ENCODE results near the gene PLBD2.
"Not testable (repeated sequence)": the region's sequence is repeated elsewhere in the genome, so short reads cannot be mapped to it uniquely, and the experiment has no call there.

PLBD2 gene

GRCh38 chr12:113339540-113339939, 18.8 kb upstream of the PLBD2 start:
- H3K4me1 ChIP-seq (ENCODE audit: control insufficient read depth, insufficient read depth, low read length) = 0 out of 2 replicates have a peak, but pooled peaks cover under 1% of the 10 kb centered on the region
- no peaks in the 10 kb centered on the region for H3K36me3 ChIP-seq (ENCODE audit: control insufficient read depth, insufficient read depth, low read length)
- H3K27ac ChIP-seq (ENCODE audit: low read depth, low read length) = no peak overlapping the region
- peaks cover 2% of the 10 kb centered on the region for H3K27me3 ChIP-seq (ENCODE audit: control insufficient read depth, insufficient read depth, low read length)
- no peak overlapping the region for H3K9ac ChIP-seq (ENCODE audit: low read length)
- no peaks in the 10 kb centered on the region for H3K9me3 ChIP-seq (ENCODE audit: control insufficient read depth, insufficient read depth, low read depth, low read length)
- no peak overlapping the region for H3K4me3 ChIP-seq (ENCODE audit: low read depth, low read length)

GRCh38 chr12:113340061-113340460, 18.3 kb upstream of the PLBD2 start:
- H3K4me1 ChIP-seq (ENCODE audit: control insufficient read depth, insufficient read depth, low read length) = no peaks in the 10 kb centered on the region
- no peaks in the 10 kb centered on the region for H3K27me3 ChIP-seq (ENCODE audit: control insufficient read depth, insufficient read depth, low read length)
- no peak overlapping the region for H3K27ac ChIP-seq (ENCODE audit: low read depth, low read length)
- no peaks in the 10 kb centered on the region for H3K36me3 ChIP-seq (ENCODE audit: control insufficient read depth, insufficient read depth, low read length)
- H3K9ac ChIP-seq (ENCODE audit: low read length) = no peak overlapping the region
- no peak overlapping the region for H3K4me3 ChIP-seq (ENCODE audit: low read depth, low read length)
- no peaks in the 10 kb centered on the region for H3K9me3 ChIP-seq (ENCODE audit: control insufficient read depth, insufficient read depth, low read depth, low read length)

DNA sequence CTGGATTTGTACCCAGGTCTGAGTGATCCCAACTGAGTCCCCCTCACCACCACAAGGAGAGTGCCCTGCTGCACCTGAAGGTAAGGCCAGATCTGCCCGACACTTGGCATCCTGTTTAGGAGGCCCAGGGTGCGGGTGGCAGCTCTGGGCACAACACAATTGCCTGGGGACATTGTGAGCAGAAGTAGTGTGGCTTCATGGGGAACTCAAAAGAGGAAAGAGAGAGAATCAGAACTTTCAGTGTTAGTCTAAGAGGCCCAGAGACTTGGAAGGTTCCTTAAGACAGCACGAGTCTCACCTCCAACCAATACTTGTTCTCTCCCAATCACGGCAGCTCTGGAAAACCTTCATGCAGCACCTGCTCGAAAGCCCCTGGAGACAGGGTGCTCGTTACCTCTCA, 16.9 kb upstream of the PLBD2 start:
- no peak overlapping the region for H3K27ac ChIP-seq (ENCODE audit: low read depth, low read length)
- no peaks in the 10 kb centered on the region for H3K9me3 ChIP-seq (ENCODE audit: control insufficient read depth, insufficient read depth, low read depth, low read length)
- no peaks in the 10 kb centered on the region for H3K27me3 ChIP-seq (ENCODE audit: control insufficient read depth, insufficient read depth, low read length)
- no peak overlapping the region for H3K9ac ChIP-seq (ENCODE audit: low read length)
- no peaks in the 10 kb centered on the region for H3K36me3 ChIP-seq (ENCODE audit: control insufficient read depth, insufficient read depth, low read length)
- H3K4me1 ChIP-seq (ENCODE audit: control insufficient read depth, insufficient read depth, low read length) = no peaks in the 10 kb centered on the region
- H3K4me3 ChIP-seq (ENCODE audit: low read depth, low read length) = no peak overlapping the region

GRCh38 chr12:113345318-113345717, 13.1 kb upstream of the PLBD2 start:
- Histone ChIP-seq H3K9ac (ENCODE audit: low read length) (no peak overlapping the region), H3K4me1 (ENCODE audit: control insufficient read depth, insufficient read depth, low read length) (peaks cover 5% of the 10 kb centered on the region), H3K36me3 (ENCODE audit: control insufficient read depth, insufficient read depth, low read length) (no peaks in the 10 kb centered on the region), H3K27ac (ENCODE audit: low read depth, low read length) (no peak overlapping the region), H3K9me3 (ENCODE audit: control insufficient read depth, insufficient read depth, low read depth, low read length) (no peaks in the 10 kb centered on the region), H3K27me3 (ENCODE audit: control insufficient read depth, insufficient read depth, low read length) (no peaks in the 10 kb centered on the region), H3K4me3 (ENCODE audit: low read depth, low read length) (no peak overlapping the region)

GRCh38 chr12:113346353-113346752, 12.0 kb upstream of the PLBD2 start:
- no peaks in the 10 kb centered on the region for H3K27me3 ChIP-seq (ENCODE audit: control insufficient read depth, insufficient read depth, low read length)
- no peaks in the 10 kb centered on the region for H3K36me3 ChIP-seq (ENCODE audit: control insufficient read depth, insufficient read depth, low read length)
- H3K27ac ChIP-seq (ENCODE audit: low read depth, low read length) = no peak overlapping the region
- H3K9me3 ChIP-seq (ENCODE audit: control insufficient read depth, insufficient read depth, low read depth, low read length) = no peaks in the 10 kb centered on the region
- H3K4me3 ChIP-seq (ENCODE audit: low read depth, low read length) = no peak overlapping the region
- H3K4me1 ChIP-seq (ENCODE audit: control insufficient read depth, insufficient read depth, low read length) = peaks cover 5% of the 10 kb centered on the region
- no peak overlapping the region for H3K9ac ChIP-seq (ENCODE audit: low read length)

- H3K9me3 ChIP-seq (ENCODE audit: control insufficient read depth, insufficient read depth, low read depth, low read length) = no peaks in the 10 kb centered on the region
- H3K36me3 ChIP-seq (ENCODE audit: control insufficient read depth, insufficient read depth, low read length) = no peaks in the 10 kb centered on the region
- H3K27me3 ChIP-seq (ENCODE audit: control insufficient read depth, insufficient read depth, low read length) = no peaks in the 10 kb centered on the region
- no peak overlapping the region for H3K27ac ChIP-seq (ENCODE audit: low read depth, low read length)
- H3K9ac ChIP-seq (ENCODE audit: low read length) = no peak overlapping the region
- H3K4me1 ChIP-seq (ENCODE audit: control insufficient read depth, insufficient read depth, low read length) = peaks cover 5% of the 10 kb centered on the region
- H3K4me3 ChIP-seq (ENCODE audit: low read depth, low read length) = no peak overlapping the region
Measured at GRCh38 chr12:113347107-113347506, 11.3 kb upstream of the PLBD2 start.

DNA sequence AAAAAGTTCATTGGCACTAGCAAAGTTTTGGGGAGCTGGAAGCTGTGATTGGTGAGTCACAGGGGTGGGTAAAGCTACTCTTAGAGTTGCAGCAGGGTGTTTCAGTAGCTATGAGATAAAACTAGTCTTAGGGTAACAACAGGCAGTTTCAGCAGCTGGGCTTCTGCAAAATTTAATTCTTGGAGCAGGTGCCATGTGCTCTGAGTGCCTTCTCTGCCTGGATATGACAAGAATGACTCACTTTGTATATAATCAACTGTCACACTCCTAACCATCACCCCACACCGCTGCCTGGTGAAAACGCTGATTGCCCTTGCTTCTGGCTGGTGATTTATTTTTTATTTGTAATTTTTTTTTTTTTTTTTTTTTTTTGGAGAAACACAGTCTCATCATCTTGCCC, 10.5 kb upstream of the PLBD2 start:
- H3K4me3 ChIP-seq (ENCODE audit: low read depth, low read length) = no peak overlapping the region
- no peaks in the 10 kb centered on the region for H3K27me3 ChIP-seq (ENCODE audit: control insufficient read depth, insufficient read depth, low read length)
- H3K9me3 ChIP-seq (ENCODE audit: control insufficient read depth, insufficient read depth, low read depth, low read length) = no peaks in the 10 kb centered on the region
- no peak overlapping the region for H3K27ac ChIP-seq (ENCODE audit: low read depth, low read length)
- no peaks in the 10 kb centered on the region for H3K36me3 ChIP-seq (ENCODE audit: control insufficient read depth, insufficient read depth, low read length)
- no peak overlapping the region for H3K9ac ChIP-seq (ENCODE audit: low read length)
- H3K4me1 ChIP-seq (ENCODE audit: control insufficient read depth, insufficient read depth, low read length) = peaks cover 5% of the 10 kb centered on the region

DNA sequence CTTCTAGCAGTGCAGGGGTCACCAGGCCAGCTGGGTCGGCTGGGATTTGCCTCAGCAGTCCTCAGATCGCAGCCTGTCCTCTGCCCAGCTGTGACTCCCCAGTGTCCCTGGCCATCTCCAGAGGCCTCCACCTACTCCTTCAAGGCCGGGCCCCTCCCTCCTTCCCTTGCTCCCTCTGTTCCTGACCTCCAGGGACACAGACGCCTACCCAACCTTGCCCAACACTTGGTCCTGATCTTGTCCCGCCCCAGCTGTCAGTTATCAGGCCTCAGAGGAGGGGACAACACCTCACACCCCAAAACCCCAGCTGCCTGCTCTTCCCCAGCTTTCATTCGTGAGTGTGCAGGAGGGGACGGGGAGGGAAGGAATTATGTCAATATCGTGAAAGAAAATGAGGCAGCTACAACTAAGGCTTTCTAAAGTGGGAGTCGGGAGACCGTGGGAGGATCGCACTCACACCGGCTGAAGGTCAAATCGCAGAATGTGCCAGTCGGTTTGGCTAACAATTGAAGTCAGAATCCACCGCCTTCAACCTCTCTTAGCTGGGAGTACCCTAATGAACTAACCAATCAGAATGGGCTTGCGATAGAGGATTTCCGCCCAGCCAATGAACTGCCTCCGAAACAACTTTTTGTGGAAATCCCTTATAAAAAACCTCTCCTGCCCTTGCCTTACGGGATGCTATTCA, 9.4 kb upstream of the PLBD2 start:
- H3K27me3 ChIP-seq (ENCODE audit: control insufficient read depth, insufficient read depth, low read length) = no peaks in the 10 kb centered on the region
- no peaks in the 10 kb centered on the region for H3K36me3 ChIP-seq (ENCODE audit: control insufficient read depth, insufficient read depth, low read length)
- peaks cover 5% of the 10 kb centered on the region for H3K4me1 ChIP-seq (ENCODE audit: control insufficient read depth, insufficient read depth, low read length)
- no peak overlapping the region for H3K27ac ChIP-seq (ENCODE audit: low read depth, low read length)
- H3K9ac ChIP-seq (ENCODE audit: low read length) = no peak overlapping the region
- no peaks in the 10 kb centered on the region for H3K9me3 ChIP-seq (ENCODE audit: control insufficient read depth, insufficient read depth, low read depth, low read length)
- H3K4me3 ChIP-seq (ENCODE audit: low read depth, low read length) = no peak overlapping the region

DNA sequence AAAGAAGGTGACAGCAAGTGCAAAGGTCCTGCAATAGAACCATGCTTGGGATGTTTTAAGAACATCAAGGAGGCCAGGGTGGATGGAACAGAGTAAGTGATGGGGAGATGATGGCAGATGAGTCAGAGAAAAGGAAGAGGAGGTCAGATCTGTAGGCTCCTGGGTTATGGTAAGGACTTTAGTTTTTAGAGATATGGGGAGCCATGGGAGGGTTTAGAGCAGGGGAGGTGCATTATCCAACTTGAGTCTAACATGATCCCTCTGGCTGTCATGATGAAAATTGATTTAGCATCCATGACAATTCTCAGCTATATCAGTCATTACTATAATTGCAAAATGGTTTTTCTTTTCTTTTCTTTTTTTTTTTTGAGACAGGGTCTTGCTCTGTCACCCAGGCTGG, 7.3 kb upstream of the PLBD2 start:
- no peaks in the 10 kb centered on the region for H3K27me3 ChIP-seq (ENCODE audit: control insufficient read depth, insufficient read depth, low read length)
- H3K9ac ChIP-seq (ENCODE audit: low read length) = no peak overlapping the region
- no peak overlapping the region for H3K27ac ChIP-seq (ENCODE audit: low read depth, low read length)
- H3K36me3 ChIP-seq (ENCODE audit: control insufficient read depth, insufficient read depth, low read length) = no peaks in the 10 kb centered on the region
- H3K9me3 ChIP-seq (ENCODE audit: control insufficient read depth, insufficient read depth, low read depth, low read length) = no peaks in the 10 kb centered on the region
- H3K4me1 ChIP-seq (ENCODE audit: control insufficient read depth, insufficient read depth, low read length) = peaks cover 5% of the 10 kb centered on the region
- no peak overlapping the region for H3K4me3 ChIP-seq (ENCODE audit: low read depth, low read length)

DNA sequence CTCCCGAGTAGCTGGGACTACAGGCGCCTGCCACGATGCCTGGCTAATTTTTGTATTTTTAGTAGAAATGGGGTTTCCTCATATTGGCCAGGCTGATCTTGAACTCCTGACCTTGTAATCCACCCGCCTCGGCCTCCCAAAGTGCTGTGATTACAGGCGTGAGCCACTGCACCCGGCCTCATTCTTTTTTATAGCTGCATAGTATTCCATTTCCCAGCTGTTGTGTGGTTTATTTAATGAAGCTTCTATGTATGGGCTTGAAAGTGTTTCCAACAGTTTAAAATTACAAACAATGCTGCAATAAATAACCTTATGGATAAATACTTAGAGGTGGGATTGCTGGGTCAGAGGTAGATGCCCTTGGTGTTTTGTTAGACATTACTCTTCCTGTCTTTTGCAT, 4.2 kb upstream of the PLBD2 start:
- H3K9ac ChIP-seq (ENCODE audit: low read length); H3K36me3 ChIP-seq (ENCODE audit: control insufficient read depth, insufficient read depth, low read length); H3K27ac ChIP-seq (ENCODE audit: low read depth, low read length); H3K4me3 ChIP-seq (ENCODE audit: low read depth, low read length); H3K9me3 ChIP-seq (ENCODE audit: control insufficient read depth, insufficient read depth, low read depth, low read length); H3K27me3 ChIP-seq (ENCODE audit: control insufficient read depth, insufficient read depth, low read length); H3K4me1 ChIP-seq (ENCODE audit: control insufficient read depth, insufficient read depth, low read length): not testable (repeated sequence)

DNA sequence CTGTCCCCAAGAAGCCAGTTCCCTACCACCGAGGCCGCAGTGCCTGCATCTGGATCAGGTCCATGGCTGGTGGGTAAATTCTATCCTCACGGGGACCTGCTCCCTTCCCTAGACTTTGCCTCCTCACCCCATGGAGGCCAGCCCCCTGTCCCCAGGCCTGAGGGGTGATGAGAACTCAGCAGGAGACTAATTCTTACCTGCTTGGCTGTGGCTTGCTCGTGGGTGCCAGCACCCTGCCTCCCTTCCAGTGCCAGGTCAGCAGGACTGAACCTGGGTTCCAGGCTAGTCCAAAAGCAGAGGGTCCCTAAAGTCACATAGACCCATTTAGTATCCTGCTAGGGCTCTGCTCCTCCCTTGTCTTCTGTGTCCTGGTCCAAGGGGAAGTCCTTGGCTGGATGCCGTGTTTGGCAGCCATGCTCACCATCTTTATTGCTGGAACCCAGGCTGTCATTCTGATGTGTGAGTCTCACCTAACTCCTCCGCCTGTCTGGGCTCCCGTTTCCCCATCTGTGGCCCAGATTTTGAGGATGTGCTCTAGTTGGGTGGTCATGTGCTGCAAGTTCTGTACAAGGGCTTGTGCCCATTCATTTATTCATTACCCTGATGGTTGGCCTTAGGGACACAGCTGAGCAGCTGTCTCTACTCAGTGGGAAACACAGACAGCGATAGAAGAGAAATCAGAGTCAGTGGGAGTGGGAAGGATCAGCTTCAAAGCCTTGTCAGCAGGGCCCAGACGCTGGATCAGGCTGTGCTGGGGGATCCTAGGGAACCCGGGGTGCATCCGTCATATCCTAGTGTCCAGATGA, 949 bp downstream of the PLBD2 start:
- Histone ChIP-seq H3K4me3 (ENCODE audit: low read depth, low read length) (peak overlapping the region; percentile 78), H3K36me3 (ENCODE audit: control insufficient read depth, insufficient read depth, low read length) (no peaks in the 10 kb centered on the region), H3K27ac (ENCODE audit: low read depth, low read length) (no peak overlapping the region), H3K9ac (ENCODE audit: low read length) (peak overlapping the region; percentile 57), H3K4me1 (ENCODE audit: control insufficient read depth, insufficient read depth, low read length) (peaks cover 6% of the 10 kb centered on the region; the same call in 1 of the 2 replicates), H3K9me3 (ENCODE audit: control insufficient read depth, insufficient read depth, low read depth, low read length) (no peaks in the 10 kb centered on the region), H3K27me3 (ENCODE audit: control insufficient read depth, insufficient read depth, low read length) (no peaks in the 10 kb centered on the region)
